Measurements from ENCODE around the gene GPR78.

Gene GPR78, protein sequence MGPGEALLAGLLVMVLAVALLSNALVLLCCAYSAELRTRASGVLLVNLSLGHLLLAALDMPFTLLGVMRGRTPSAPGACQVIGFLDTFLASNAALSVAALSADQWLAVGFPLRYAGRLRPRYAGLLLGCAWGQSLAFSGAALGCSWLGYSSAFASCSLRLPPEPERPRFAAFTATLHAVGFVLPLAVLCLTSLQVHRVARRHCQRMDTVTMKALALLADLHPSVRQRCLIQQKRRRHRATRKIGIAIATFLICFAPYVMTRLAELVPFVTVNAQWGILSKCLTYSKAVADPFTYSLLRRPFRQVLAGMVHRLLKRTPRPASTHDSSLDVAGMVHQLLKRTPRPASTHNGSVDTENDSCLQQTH

GRCh38 chr4:8580321-8581093, at the start of gene GPR78:
GPR78 (plus strand) TSS chr4:8580392; CDS start chr4:8580983, 591 bp downstream.
- DNase-seq = peak; percentile 93

DNA sequence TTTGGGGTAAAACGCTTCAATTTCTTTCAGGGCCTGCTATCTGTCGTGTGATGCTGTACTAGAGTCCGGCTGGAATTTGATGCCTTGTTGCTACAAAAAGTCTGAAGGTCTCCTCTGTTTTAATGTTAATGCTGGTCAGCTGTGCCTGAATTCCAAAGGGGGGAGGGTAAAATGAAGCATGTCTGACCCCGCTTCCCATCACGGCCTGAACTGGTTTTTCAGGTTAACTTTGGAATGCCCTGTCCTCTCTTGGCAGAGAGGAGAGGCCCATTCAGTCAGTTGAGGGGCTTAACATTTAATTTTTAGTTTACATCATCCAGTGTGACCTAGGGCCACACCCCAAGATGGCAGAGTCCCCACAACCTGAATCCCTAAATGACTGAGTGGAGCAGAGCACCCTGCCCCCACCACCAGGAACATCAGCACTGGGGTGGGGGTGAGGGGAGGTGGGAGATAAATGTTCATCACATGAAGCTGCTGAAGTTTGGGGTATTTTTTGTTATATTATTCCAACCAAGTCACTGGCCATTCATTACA, 47.9 kb upstream of the GPR78 start:
- no peak for DNase-seq

- DNase-seq = no peak
Observed at GRCh38 chr4:8533274-8533865, 46.8 kb upstream of the GPR78 start.

DNA sequence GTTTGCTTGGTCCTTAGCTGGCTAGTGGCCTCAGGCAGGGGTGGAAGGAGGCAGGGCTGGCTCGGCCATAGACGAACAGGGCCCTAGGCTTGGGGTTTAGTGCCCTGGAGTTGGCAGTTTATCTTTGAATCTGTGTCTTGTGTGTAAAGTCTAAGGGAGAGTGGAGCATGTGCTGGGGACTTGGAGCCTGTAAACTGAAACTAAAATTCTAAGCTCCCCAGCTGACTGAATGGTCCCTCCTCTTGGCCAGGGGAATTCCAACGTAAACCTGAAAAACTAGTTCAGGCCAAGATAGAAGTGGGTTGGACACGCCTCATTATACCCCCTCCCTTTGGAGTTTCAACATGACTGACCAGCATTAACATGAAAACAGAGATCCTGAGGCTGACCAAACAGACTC, 46.1 kb upstream of the GPR78 start:
- peak; percentile 92 for DNase-seq

- no peak for DNase-seq
Observed at GRCh38 chr4:8534611-8535010, 45.6 kb upstream of the GPR78 start.

DNA sequence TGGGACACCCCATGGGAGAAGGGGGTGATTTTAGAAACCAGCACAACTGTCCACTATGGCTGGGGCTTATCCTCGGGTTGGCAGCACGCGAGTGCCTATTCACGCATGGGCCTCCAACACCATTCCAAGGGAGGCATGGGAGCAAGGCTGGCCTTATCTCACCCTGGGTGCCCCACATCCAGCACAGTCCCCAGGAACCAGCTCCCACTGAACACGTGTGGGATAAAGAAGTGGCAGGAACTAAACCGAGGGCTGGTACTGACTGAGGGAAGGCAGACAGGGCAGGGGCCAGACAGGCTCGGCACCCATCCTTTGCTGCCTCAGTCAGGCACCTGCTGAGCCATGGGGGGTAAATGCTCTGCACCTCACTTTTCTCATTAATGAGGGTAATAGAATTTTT, 43.7 kb upstream of the GPR78 start:
- no peak for DNase-seq

GRCh38 chr4:8537041-8537461, 43.1 kb upstream of the GPR78 start:
- no peak for DNase-seq

- DNase-seq = no peak
Observed at GRCh38 chr4:8538076-8538702, 42.0 kb upstream of the GPR78 start.

GRCh38 chr4:8538703-8539567, 41.3 kb upstream of the GPR78 start:
- DNase-seq = no peak

DNA sequence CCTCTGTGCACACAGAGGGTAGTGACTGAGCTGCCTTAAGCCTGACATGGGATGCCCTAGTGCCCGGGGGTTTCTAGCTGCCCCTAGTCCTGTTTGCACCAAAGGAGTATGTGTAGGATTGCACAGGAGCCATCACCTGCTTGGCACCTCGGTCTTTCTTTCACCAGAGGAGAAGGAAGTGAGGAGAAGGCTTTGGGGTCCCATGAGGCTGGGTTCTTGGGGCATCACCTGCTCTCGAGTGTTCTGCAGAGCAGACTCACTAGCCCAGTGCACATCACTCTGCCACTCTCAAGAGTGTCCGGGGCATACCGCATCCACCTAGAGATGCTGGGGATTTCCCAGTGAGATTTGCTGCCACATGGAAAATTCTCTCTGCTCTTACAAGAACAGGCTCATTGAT, 40.5 kb upstream of the GPR78 start:
- DNase-seq = peak; percentile 43

DNA sequence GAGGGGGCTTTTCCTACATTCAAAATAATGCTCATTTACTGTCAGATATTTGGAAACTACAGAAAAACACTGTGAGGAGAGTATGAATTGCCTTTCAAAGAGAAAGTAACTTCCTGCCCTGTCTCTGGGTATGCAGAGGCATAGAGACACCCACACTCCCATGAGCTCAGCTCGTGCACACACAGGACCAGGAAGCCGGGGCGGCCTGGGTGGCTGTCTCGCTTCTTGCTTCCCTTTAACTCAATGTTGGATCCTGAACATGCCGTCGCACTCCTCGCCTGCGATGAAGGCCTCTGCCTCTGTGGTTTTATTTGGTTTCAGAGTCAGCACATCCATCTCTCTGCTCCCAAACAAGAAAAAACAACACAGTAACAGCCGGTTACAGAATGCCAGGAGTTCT, 40.1 kb upstream of the GPR78 start:
- DNase-seq = peak; percentile 22

DNA sequence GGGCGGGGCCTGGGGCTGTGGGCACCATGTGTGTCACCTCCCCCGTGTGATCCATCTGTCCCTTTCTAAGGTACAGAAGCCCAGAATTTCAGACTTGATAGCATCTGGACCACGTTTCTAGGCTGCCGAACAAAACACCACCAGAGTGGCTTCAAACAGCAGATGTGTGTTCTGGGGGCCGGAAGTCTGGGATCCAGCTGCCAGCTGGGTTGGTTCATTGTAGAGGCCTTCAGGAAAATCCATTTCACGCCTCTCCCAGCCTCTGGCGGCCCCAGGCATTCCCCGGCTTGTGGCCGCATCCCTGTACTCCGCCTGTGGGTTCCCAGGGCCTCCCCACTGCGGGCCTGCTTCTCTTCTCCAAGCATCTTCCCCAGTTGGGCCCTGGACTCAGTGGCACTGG, 39.6 kb upstream of the GPR78 start:
- DNase-seq = no peak

- peak; percentile 27 for DNase-seq
Observed at GRCh38 chr4:8540991-8541390, 39.2 kb upstream of the GPR78 start.

DNA sequence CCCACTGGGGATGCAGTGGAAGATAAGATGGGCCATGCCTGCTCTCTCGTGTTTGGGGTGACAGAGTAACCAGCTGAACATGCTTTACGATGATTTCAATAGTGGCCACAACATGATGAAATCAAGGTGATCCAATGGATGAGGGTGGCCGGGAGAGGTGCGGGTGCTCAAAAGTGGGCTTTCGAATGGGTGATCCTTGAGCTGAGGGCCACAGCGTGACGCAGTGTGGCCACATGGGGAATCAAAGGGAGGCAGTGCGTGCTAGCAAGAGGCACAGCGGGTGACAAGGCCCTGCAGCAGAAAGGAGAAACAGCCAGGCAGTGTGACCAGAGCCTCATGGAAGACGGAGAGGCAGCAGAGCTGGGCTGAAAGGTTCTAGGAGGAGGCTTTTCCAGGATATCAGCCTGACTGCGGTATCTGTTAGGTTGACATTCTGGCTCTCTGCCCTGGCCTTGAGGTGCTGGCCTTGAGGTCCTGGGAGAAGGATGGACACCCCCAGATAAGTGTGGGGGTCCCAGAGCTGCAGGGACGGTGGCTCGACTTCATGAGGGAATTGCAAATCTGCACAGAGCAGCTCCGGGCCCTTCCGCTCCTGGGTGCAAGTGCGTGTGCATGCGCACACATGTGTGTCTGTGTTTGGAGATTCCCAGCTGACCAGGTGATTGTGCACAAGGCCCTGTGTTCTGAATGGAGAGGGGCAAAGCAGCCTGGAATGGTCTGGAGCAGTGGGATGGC, 38.0 kb upstream of the GPR78 start:
- peak; percentile 42 for DNase-seq

DNA sequence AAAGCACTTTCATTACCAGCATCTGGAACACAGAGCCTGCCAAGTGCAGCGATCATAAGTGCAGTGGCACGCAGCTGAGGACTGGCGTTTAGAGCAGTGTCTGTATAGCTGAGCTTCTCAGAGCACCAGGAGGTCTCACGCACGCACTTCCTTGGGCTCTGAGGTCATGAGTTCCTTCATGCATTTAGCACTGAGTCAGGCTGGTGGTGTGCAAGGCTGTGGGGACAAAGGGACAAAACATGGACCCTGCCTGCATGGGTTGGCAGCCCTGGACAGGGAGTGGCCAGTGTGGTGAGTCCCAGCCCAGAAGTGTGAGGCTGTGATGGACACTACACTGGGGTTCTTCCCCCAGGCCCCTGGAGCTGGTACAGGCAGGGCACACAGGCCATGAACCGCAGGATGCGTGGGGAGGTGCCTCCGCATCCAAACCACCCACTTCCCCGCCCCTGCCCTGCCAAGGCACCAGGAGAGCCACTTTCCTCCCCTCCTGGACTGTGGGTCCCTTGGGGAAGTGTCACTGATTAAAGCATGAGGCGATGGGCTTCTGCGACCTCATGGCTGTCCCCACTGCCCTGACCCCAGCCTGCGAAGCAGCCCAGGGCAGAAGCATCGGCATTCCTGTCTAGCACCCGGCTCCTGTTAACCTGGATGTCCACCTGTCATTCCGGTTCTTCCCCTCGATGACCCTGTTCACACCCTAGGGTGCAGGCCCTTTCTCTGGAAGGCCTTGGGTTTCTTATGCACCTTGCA, 37.2 kb upstream of the GPR78 start:
- DNase-seq = peak; percentile 53

GRCh38 chr4:8543623-8544022, 36.6 kb upstream of the GPR78 start:
- peak; percentile 15 for DNase-seq

DNA sequence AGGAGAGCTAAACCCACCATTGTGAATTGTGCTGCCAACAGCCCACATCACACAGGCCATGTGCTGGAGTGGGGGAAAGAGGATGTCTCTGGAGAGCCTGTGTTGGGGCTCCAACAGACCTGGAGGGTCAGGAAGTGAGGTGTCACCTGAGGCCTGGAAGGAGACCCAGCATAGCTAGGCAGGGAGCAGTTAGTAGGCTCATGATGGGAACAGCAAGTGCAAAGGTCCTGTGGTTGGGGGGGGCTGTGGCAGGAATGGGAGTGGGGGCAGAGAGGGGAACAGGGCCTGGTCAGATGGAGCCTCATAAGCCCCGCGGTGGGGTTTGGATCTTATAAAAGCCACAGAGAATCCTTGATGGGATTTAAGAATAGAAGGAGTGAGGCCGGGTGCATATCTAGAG, 35.9 kb upstream of the GPR78 start:
- no peak for DNase-seq

- DNase-seq = no peak
Observed at GRCh38 chr4:8544741-8545438, 35.3 kb upstream of the GPR78 start.

- no peak for DNase-seq
Observed at GRCh38 chr4:8545439-8545765, 34.8 kb upstream of the GPR78 start.

- no peak for DNase-seq
Observed at GRCh38 chr4:8546766-8547107, 33.5 kb upstream of the GPR78 start.
